Renal pelvis (tissue), 4 donors: ENCODE results near the gene SLC35E3. TPM values are rescaled to one million over a fixed set of nuclear protein-coding genes. Genes with fewer than 3 reads are reported as not detected.

Source experiments
- DNase-seq: peaks from one replicate; pipeline ENCODE4 v3.0.0-alpha.2; 2013
- polyA plus RNA-seq, 3 donors: library from polyadenylated mRNA; unstranded; fragments of 120-200 nt; gene quantifications; one replicate each; pipeline ENCODE4 v1.2.1, GENCODE V29; 2013; ENCODE audit not compliant: insufficient read length in 3 of 3

Gene SLC35E3
- polyA plus RNA-seq, 3 donors, result 12.8 to 24.0 (median 18.9) TPM

DNA sequence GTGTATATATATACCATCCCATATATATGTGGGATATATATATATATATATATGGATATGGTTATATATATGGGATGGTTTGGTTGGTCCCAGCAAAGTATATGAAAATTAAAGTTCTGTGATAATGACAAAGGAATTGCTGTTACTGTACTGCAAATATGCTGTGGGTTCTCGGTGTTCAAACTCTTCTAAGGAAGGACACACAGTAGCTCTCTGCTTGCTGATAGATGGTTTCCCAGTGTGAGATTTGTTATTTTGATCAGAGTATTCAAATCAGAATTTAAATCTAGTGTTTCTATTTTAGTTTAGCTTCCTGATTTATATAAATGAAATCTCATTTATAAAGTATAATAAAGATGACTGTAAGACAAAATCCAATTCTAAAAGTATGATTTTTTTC, 19.7 kb downstream of the SLC35E3 start:
- DNase-seq, result no peak

- DNase-seq, result no peak
Observed at GRCh38 chr12:68766646-68767045, 20.7 kb downstream of the SLC35E3 start.

DNA sequence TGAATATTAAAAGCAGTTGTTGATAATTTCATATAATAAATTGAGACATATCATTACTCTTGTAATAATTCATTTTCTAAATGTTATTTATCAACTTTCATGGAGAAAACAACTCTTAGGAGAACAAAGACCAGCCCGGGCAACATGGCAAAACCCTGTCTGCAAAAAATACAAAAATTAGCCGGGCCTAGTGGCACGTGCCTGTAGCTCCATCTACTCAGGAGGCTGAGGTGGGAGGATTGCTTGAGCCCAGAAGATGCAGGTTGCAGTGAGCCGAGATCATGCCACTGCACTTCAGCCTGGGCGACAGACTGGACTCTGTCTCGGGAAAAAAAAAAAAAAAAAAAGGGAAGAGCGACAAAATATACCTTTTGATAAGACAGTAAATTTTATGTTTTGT, 21.2 kb downstream of the SLC35E3 start:
- DNase-seq, result no peak

DNA sequence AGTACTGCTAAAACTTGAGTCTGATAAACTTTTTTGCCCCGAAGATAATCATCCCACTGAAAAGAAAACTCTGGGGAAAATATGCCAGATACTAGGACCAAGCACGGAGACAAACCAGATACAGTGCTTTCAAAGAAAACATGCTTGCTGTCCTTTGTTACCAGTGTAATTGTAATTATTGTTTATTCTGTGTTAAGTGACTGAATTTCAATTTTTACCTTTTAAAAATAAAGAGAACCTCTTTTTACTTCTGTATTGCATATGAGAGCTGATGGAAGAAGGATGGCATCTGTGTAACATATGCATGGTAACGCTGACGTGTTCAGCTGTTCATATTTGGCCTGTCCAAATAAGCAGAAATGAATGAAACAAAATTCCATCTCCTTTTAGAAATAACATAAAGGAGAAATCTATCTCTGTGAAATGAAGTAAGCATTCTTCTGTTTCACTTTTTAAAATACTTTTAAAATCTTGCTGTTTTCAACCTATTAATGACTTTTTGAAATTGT, 22.5 kb downstream of the SLC35E3 start:
- no peak for DNase-seq

DNA sequence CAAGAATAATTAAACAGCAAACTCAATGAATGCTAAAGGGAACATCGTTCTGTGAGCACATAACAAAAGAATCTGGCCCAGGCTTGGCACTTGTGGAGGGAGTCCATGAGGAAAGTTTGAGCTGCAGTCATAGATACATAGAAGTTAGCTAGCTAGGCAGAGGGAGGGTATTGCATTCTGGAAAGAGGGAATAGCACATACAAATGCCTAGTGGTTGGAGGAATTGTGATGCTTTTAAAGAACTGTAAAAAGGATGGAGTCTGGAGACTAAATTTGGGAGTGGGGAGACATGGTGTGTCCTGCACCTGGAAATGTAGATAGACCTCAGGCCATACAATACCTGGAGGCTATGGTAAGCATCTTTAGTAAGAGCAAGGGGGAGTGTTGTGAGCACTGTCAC, 24.0 kb downstream of the SLC35E3 start:
- DNase-seq, result no peak

DNA sequence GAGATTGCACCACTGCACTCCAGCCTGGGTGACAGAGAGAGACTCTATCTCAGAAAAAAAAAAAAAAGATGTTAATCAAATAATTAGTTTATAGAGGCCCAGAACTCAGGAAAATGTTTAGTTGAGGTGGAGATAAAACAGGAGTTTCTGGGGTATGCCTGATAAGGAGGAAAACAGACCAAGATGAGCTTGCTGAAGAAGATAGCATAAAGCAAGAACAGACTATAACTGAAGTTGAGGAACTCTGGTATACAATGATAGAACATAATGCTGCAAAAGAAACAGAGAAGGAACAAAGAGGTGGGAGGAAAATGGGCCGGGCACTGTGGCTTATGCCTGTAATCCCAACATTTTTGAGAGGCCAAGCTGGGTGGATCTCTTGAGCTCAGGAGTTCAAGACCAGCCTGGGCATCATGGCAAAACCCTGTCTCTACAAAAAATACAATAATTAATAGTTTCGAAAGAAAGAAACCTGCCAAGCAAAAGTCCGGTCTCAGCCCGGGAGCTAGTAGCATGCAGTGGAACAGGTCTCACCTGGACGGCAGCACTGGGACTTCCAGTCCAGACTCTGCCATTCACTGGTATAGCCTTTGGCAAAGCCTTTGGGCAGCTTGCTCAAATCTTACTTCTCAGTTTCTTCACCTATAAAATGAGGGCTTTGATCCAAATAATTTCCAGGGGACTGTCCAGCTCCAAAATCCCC, 25.4 kb downstream of the SLC35E3 start:
- DNase-seq, result no peak

- no peak for DNase-seq
Observed at GRCh38 chr12:68772714-68773113, 26.7 kb downstream of the SLC35E3 start.

DNA sequence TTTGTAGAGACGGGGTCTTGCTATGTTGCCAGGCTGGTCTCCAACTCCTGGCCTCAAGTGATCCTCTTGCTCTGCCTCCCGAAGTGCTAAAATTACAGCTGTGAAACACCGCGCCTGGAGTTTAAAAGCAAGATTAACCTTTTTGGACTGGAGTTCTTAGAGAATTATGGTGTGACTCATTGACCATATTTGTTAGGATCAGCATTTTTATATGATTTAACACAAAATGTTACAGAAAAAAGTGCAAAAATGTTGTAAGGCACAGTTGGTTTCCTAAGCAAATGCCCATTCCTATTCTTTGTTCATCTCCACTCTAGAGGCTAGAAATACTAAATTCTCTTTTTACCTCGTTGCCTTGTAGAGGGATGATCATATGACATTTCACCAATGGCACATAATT, 27.6 kb downstream of the SLC35E3 start:
- no peak for DNase-seq

- no peak for DNase-seq
Observed at GRCh38 chr12:68775121-68775630, 29.2 kb downstream of the SLC35E3 start.

GRCh38 chr12:68776976-68777610, 31.1 kb downstream of the SLC35E3 start:
- no peak for DNase-seq

DNA sequence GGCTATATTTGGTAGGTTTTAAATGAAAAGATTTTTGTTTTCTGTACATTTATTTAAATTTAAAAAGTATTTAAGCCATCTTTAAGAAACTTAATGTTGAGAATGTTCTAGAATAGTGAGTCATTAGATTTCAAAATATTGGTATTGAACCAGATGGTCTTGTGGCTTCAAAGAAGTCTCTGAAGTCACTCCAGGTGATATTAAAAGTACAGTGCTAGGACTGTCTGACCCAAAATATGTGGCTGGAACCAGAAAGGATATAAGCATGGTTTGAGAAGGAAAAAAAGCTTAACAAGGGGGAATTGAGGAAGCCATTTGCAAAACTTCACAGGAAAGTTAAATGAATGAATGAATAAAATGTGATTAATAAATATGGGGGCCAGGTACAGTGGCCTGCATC, 33.3 kb downstream of the SLC35E3 start:
- no peak for DNase-seq

GRCh38 chr12:68780731-68781130, 34.8 kb downstream of the SLC35E3 start:
- DNase-seq, result no peak

DNA sequence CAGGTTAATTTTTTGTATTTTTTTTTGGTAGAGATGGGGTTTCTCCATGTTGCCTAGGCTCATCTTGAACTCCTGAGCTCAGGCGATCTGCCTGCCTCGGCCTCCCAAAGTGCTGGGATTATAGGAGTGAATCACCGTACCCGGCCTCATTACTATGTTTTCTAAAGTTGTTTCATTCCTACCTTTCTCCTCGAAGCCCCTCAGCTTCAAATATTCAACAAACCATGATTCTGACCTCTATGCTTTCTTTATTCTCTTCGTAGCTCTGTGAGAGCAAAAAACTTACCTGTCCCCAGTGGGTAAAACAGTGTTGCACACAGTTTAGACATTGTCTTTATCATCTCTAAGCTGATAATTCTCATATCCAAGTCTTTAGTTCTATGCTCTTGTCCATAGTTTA, 35.8 kb downstream of the SLC35E3 start:
- no peak for DNase-seq

DNA sequence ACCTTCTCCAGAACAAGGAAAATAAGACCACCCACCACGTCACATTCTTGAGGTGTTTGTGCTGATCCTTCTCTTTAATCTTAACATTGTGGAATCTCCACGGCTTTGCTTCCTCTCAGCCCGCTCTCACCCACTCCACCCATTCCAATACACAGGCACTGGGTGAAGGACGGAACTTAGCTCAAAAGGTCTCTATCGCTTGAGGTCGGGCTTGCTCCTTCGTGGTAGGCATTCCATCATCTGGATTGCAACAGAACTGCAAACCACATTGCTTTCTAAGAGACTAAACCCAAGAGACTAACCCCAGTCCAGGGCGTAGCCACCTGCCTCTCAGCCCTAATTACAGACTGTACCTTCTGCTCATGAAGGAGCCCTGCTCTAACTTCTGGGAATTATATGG, 38.0 kb downstream of the SLC35E3 start:
- DNase-seq, result no peak

GRCh38 chr12:68785358-68785757, 39.4 kb downstream of the SLC35E3 start:
- no peak for DNase-seq

GRCh38 chr12:68785823-68786222, 39.8 kb downstream of the SLC35E3 start:
- DNase-seq, result no peak

- DNase-seq, result no peak
Observed at GRCh38 chr12:68786929-68787328, 41.0 kb downstream of the SLC35E3 start.

DNA sequence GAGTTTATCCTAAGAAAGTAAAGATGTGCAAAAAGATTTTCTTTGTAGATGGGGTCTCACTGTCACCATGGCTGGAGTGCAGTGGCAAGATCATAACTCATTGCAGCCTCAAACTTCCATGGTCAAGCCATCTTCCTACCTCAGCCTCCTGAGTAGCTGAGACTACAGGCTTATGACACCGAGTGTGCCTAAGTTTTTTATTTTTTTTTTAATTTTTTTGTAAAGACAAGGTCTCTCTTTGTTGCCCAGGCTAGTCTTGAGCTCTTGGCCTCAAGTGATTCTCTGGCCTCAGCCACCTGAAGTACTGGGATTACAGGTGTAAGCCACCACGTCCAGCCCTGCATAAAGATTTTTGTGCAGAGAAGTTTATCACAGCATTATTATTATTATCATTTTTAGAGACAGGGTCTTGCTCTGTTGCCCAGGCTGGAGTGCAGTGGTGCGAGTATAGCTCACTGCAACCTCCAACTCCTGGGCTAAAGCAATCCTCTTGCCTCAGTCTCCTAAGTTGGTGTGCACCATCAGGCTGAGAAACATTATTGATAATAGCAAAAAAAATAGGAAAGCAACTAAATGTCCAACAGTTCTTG, 42.7 kb downstream of the SLC35E3 start:
- DNase-seq, result no peak

DNA sequence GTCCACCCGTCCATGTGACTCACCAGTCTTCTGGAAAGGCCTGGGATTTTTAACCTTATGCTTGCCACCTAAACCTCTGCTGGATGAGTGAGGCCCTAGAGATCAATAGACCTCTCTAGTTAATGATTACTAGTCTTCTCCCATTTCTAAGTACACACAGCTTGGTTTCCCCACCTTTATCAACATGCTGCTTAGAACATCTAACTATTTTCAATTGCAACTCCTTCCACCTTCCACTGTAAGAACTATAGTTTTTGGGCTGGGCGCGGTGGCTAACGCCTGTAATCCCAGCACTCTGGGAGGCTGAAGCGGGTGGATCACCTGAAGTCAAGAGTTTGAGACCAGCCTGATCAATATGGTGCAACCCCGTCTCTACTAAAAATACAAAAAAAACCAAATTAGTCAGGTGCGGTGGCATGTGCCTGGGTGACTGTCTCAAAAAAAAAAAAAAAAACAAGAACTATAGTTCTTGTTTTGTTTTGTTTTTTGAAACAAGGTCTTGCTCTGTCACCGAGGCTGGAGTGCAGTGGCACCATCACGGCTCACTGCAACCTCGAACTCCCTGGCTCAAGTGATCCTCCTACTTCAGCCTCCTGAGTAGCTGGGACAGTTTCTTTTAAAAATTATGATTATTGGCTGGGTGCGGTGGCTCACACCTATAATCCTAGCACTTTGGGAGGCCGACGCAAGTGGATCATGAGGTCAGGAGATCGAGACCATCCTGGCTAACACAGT, 43.3 kb downstream of the SLC35E3 start:
- DNase-seq, result no peak

- DNase-seq, result no peak
Observed at GRCh38 chr12:68790081-68790951, 44.3 kb downstream of the SLC35E3 start.

DNA sequence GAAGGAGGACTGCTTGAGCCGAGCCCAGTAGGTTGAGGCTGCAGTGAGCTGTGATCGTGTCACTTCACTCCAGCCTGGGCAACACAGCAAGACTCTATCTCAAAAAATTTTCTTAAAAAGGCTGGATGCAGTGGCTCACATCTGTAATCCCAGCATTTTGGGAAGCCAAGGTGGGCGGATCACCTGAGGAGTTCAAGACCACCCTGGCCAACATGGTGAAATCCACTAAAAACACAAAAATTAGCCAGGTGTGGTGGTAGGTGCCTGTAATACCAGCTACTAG, 44.9 kb downstream of the SLC35E3 start:
- DNase-seq, result no peak
